Ovary (tissue), 9 donors: Measurements from ENCODE around the gene AAR2. TPM values are rescaled to one million over a fixed set of nuclear protein-coding genes. Genes with fewer than 3 reads are reported as not detected.

Experiments
- DNase-seq, 5 donors: peaks; one replicate each; pipeline ENCODE4 v3.0.0-alpha.2; 2019 to 2020
- H3K27ac ChIP-seq, 2 donors: fragments of 200-600 bp; one replicate each; pipeline versions ENCODE4 v1.5.1 to v1.8.0; 2019 to 2022
- H3K27me3 ChIP-seq: fragments of 200-600 bp; one replicate; pipeline ENCODE4 v1.8.0; 2022
- H3K36me3 ChIP-seq: fragments of 200-600 bp; sonication (generic); one replicate; pipeline ENCODE4 v1.5.1; 2019
- H3K4me1 ChIP-seq: one replicate; pipeline ENCODE4 v1.8.1; 2013; ENCODE audit warnings: mild to moderate bottlenecking, moderate library complexity; ENCODE audit not compliant: insufficient read depth
- H3K4me3 ChIP-seq: fragments of 200-600 bp; sonication (generic); one replicate; pipeline ENCODE4 v1.5.1; 2017
- H3K9me3 ChIP-seq, 2 donors: fragments of 200-600 bp in 1 of 2; sonication (generic) in 1 of 2; one replicate each; pipeline versions ENCODE4 v1.5.1 to v1.8.1; 2013 to 2019; ENCODE audit warnings: mild to moderate bottlenecking in 1 of 2, moderate library complexity in 1 of 2
- EP300 ChIP-seq: sonication (generic); formaldehyde crosslinking; IDR thresholded peaks from one replicate; pipeline ENCODE4 v1.6.1; 2017; ENCODE audit warnings: antibody characterized with exemption
- POLR2A ChIP-seq: fragments of 450-650 bp; IDR thresholded peaks from one replicate; pipeline ENCODE4 v1.6.1; 2017; ENCODE audit warnings: antibody characterized with exemption, mild to moderate bottlenecking, moderate library complexity
- WGBS, 3 donors: extraction: QIAGEN DNeasy Blood & Tissue Kit in 1 of 3; methylation state at CpG; one replicate each; pipeline versions ENCODE4 v1.1.5 to v1.1.7; 2013 to 2017; 5-methylcytosine and 5-hydroxymethylcytosine counted together
- intact Hi-C, 4 donors: fragments of 100-400 bp; cut with DNase I; formaldehyde crosslinking; loops; one replicate each; pipeline versions ENCODE4 v1.11.0 to v1.15.1; 2022 to 2023
- polyA plus RNA-seq, 2 donors: library from polyadenylated mRNA; stranded (reverse); fragments of 200-250 nt in 1 of 2; fragments of 350-450 nt in 1 of 2; fragmentation: Illumina TruSeq in 1 of 2; extraction: RNeasy Lipid Tissue Mini Kit (QIAGEN cat#74804) in 1 of 2; gene quantifications; one replicate each; pipeline ENCODE4 v1.2.3, GENCODE V29; 2013 to 2014
- total RNA-seq, 7 donors: library from RNA; depleted of rRNA in 2 of 7; stranded (reverse); fragments of >200 nt in 2 of 7; fragmentation: NEBNext Ultra II Directional in 3 of 7; extraction: Animal tissue kit (Norgen Biotek cat#: 25700) in 3 of 7; gene quantifications; one replicate each; pipeline versions ENCODE4 v1.1.0 to v1.2.4, GENCODE V29; 2016 to 2023
- TF ChIP-seq, protein P1 (sequence below), 3 donors: fragments of 450-650 bp in 2 of 3; fragments of 200-600 bp in 1 of 3; IDR thresholded peaks; one replicate each; pipeline versions ENCODE4 v1.5.1 to v1.8.0; 2016 to 2022; ENCODE audit warnings: antibody characterized with exemption in 3 of 3, mild to moderate bottlenecking in 1 of 3
- donor health status: DM: no; HTN: no; CAD: no; lungs with moderate emphysema.
- donor health status: DM: no; HTN: no; CAD: no.
- donor health status: Bipolar disorder and iron deficiency.
- donor health status: DM: yes; HTN: yes; CAD: no.
- donor health status: DM: no; HTN: no; CAD: no.
- donor health status: DM: yes; HTN: yes; CAD: no.

The AAR2 gene
- total and polyA plus RNA-seq, 9 donors, result 19.7 to 40.2 (median 26.6) TPM

GRCh38 chr20:36206641-36207040 lies 29.6 kb upstream of the AAR2 start:
- H3K4me3 ChIP-seq, result no peak overlapping the region
- no peak for DNase-seq
- WGBS, 3 donors, result 81 to 88% (median 86%) methylated on average over 9 of the region's 9 CpGs
- TF ChIP-seq POLR2A, result no peak
- TF ChIP-seq EP300, result no peak
- TF ChIP-seq, protein P1, sequence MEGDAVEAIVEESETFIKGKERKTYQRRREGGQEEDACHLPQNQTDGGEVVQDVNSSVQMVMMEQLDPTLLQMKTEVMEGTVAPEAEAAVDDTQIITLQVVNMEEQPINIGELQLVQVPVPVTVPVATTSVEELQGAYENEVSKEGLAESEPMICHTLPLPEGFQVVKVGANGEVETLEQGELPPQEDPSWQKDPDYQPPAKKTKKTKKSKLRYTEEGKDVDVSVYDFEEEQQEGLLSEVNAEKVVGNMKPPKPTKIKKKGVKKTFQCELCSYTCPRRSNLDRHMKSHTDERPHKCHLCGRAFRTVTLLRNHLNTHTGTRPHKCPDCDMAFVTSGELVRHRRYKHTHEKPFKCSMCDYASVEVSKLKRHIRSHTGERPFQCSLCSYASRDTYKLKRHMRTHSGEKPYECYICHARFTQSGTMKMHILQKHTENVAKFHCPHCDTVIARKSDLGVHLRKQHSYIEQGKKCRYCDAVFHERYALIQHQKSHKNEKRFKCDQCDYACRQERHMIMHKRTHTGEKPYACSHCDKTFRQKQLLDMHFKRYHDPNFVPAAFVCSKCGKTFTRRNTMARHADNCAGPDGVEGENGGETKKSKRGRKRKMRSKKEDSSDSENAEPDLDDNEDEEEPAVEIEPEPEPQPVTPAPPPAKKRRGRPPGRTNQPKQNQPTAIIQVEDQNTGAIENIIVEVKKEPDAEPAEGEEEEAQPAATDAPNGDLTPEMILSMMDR (IDR thresholded peaks at IDR 0.05), result no peak
- no peaks in the 10 kb centered on the region for H3K4me1 ChIP-seq
- no peaks in the 10 kb centered on the region for H3K27me3 ChIP-seq
- no peaks in the 10 kb centered on the region for H3K9me3 ChIP-seq
- intact Hi-C loops, result loop anchor here in 3 of 4 donors (5.0 to 10.0 kb wide), 5 partner anchors 228 to 658 kb away; partner anchors contain the start of gene RAB5IF (in 1 of the 3)
- H3K36me3 ChIP-seq, result no peaks in the 10 kb centered on the region
- no peak overlapping the region for H3K27ac ChIP-seq

GRCh38 chr20:36207602-36208001 lies 28.7 kb upstream of the AAR2 start:
- H3K27me3 ChIP-seq, result no peaks in the 10 kb centered on the region
- no peak overlapping the region for H3K27ac ChIP-seq
- intact Hi-C loops, result loop anchor here in 3 of 4 donors (5.0 to 10.0 kb wide), 5 partner anchors 227 to 657 kb away; partner anchors contain the start of gene RAB5IF (in 1 of the 3)
- H3K4me3 ChIP-seq, result no peak overlapping the region
- no peaks in the 10 kb centered on the region for H3K9me3 ChIP-seq
- no peak for DNase-seq
- WGBS, 3 donors, result 89 to 93% (median 91%) methylated on average over 11 of the region's 11 CpGs
- H3K36me3 ChIP-seq, result no peaks in the 10 kb centered on the region
- H3K4me1 ChIP-seq, result no peaks in the 10 kb centered on the region
- no peak for TF ChIP-seq EP300
- no peak for TF ChIP-seq POLR2A
- TF ChIP-seq, protein P1 (IDR thresholded peaks at IDR 0.05), result no peak

DNA sequence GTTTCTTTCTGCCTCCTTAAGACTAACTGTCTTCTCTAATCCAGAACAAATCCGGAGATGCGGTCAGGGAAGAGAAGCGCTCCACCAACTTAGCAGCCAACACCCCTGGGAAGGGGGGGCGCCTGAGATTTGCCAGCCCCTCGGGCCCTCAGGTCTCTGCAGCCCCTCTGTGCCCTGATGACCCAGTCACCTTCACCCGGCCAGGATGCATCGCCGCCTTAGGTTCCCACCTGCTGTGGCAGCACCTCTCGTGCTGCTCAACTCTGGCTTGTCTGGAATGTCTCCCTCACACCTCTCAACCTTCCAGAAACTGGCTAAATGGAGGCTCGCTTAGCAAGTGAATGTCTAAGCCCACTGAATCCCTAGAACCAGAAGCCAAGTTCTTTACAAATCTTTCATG lies 28.0 kb upstream of the AAR2 start:
- TF ChIP-seq, protein P1 (IDR thresholded peaks at IDR 0.05), result no peak
- TF ChIP-seq POLR2A (no peak), EP300 (no peak)
- Histone ChIP-seq H3K27ac (no peak overlapping the region), H3K27me3 (no peaks in the 10 kb centered on the region), H3K36me3 (no peaks in the 10 kb centered on the region), H3K9me3 (no peaks in the 10 kb centered on the region), H3K4me3 (no peak overlapping the region), H3K4me1 (no peaks in the 10 kb centered on the region)
- no peak for DNase-seq
- 85 to 90% (median 89%) methylated on average over 10 of the region's 10 CpGs for WGBS, 3 donors
- intact Hi-C loops, result loop anchor here in 3 of 4 donors (5.0 to 10.0 kb wide), 5 partner anchors 227 to 657 kb away; partner anchors contain the start of gene RAB5IF (in 1 of the 3)

GRCh38 chr20:36210436-36211021 lies 25.7 kb upstream of the AAR2 start:
- intact Hi-C loops, result no loop called here
- TF ChIP-seq EP300, result no peak
- no peak for TF ChIP-seq POLR2A
- TF ChIP-seq, protein P1 (IDR thresholded peaks at IDR 0.05), result no peak
- no peak for DNase-seq
- no peaks in the 10 kb centered on the region for H3K27me3 ChIP-seq
- no peaks in the 10 kb centered on the region for H3K9me3 ChIP-seq
- no peak overlapping the region for H3K4me3 ChIP-seq
- WGBS, 3 donors, result 87 to 95% (median 91%) methylated on average over 5 of the region's 5 CpGs
- no peaks in the 10 kb centered on the region for H3K36me3 ChIP-seq
- H3K27ac ChIP-seq, result no peak overlapping the region
- H3K4me1 ChIP-seq, result peaks cover 2% of the 10 kb centered on the region
